GDM1 (cell line): ENCODE measurements around the gene CEP131.
"Not testable (repeated sequence)": the region's sequence is repeated elsewhere in the genome, so short reads cannot be mapped to it uniquely, and the experiment has no call there.

Experiments used
- DNase-seq: peaks from one replicate; lab custom pipeline; 2025; lab: John Stamatoyannopoulos, UW

The CEP131 gene

DNA sequence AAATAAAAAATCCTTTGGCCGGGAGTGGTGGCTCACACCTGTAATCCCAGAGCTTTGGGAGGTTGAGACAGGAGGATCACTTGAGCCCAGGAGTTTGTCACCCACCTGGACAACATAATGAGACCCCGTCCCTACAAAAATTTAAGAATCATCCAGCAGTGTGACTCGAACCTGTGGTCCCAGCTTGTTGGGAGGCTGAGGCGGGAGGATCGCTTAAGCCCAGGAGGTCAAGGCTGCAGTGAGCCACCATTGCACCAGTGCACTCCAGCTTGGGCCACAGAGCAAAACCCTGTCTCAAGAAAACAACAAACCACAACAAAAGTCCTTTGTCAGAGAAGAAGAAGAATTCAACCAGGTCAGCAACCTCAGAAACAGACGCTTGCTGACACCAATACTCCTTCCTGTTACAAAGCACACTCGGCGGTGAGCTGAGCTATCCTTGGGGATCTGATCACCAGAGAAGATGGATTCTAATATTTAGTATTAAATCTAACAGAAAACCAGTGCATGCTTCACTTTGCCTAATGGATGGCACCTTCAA, 70.4 kb downstream of the CEP131 start:
- DNase-seq, result no peak

DNA sequence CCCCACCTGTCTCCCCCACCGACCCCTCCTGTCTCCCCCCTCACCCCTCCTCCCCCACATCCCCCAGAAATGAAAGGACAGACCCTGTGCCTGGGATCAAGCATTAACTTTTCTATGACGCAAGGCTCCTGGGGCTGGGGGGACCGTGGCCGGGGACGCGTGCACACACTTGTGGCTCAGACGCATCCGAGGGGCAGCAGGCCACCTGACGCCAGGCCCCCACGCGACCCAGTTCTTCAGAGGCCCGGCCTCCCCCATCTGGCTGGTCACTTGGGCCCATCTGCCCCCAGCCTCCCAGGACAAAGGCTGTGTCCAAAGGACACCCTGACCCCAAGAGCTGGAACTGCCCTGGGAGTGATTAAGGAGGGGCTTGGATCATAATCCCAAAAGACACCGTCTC, 71.5 kb downstream of the CEP131 start:
- no peak for DNase-seq

DNA sequence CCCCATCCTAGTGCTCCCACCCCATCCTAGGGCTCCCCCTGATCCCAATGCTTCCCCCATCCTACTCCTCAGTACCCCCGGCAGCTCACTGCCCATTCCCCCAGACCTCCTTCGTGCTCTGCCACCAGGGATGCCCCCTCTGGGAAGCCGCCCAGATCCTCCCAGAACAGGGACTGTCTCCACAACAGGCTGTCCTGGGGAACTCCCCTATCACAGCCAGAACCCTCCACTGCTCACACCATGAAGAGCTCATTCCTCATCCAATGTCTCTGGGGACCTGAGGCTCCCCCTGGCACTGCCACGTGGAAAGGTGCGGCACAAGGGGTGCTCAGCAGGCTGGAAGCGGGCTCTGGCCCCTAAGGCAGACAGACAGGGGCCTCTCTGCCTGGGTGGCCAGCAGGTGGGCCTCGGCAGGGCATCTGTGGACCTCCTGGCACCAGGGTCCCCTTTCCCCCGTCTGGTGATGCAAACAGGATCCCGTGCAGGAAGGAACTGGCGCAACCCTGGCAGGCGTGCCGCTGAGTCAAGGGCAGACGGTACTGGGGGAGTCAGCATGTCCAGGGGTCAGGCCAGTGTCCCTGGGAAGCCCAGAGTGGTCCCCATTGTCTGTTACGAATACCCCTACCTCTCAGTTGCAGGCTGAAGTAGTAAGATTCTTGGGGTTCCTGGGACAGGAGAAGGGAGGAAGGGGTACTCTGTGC, 72.2 kb downstream of the CEP131 start:
- DNase-seq, result no peak

DNA sequence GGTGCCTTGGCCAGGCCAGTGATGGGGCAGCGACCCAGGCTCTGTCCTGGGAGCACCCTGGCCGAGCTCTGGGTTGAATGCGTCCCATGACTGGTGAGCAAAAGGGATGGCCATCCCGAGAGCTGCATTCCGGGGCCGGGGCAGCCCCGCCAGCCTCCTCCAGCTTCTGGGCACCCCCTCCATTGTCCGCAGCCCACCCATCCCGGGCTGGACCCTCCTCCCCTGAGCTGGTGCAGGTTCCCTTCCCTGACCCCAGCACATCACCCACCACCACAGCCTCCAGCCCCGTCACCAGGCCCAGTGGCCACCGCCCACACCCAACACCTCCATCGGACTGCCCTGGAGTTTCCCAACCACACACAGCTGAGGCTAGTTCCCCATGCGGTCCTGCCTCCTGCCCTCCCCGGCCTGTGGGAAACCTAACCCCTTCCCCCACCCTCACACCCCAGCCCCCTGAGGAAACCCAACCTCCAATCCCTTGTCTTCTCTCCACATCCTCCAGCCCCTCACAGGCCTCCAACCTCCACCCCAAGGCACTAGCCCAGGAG, 73.7 kb downstream of the CEP131 start:
- DNase-seq, result no peak

DNA sequence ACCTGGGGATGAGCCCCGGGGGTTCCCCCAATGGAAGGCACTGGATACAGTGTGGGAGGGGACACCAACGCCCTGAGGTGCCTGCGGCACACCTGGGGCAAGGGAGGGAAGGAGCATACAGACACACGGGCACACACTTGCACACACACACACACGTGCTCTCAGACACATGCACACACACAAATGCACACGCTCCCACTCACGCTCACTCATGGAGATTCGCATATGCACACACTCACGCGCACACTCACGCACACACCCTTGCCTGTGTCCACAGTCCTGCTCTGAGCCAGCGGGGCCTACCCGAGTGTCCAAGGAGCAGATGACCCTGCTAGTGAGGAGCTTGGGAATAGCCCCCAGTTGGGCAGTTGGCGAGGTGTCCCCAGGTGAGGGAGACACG, 74.2 kb downstream of the CEP131 start:
- DNase-seq, result no peak

DNA sequence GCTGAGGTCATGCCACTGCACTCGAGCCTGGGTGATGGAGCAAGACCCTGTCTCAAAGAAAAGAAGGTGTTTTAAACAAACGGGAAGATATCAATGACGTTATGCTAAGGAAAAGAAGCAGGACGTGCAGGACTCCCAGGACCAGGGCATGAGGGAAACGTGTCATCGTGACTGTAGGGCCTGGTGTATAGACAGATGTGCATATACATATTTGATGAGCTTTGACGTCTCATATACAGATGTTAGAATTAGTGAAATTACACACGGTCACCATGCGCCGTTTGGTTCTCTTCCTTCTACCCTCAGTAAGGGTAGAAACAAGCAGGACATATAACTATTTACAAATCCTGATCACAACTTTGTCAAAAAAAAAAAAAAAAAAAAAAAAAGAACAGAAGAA, 75.1 kb downstream of the CEP131 start:
- DNase-seq, result no peak

DNA sequence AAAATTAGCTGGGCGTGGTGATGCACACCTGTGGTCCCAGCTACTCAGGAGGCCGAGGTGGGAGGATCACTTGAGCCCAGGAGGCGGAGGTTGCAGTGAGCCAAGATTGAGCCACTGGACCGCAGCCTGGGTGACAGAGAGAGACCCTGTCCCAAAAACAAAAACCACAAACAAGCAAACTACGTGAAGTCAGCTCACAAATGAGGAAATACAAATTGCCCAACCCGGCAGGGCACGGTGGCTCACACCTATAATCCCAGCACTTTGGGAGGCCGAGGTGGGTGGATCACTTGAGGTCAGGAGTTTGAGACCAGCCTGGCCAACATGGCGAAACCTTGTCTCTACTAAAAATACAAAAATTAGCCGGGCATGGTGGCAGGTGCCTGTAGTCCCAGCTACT, 76.6 kb downstream of the CEP131 start:
- DNase-seq, result not testable (repeated sequence)

DNA sequence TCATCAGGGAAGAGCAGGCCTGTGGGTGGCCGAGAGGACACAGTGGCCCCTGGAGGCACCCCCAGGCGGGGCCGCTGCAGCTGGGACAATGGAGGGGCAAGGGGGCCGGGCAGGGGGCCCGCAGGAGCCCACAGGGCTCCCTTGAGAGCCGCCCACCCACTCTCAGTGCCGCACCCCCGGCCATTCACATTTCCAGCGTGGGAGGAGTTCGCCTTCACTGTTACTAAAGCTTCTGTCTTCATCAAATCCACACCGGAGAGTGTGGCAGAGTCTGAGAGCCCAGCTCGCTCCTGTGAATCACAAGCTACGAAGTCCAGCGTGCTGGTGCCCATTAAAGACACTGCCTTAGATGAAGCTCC, 78.4 kb downstream of the CEP131 start:
- DNase-seq, result no peak

DNA sequence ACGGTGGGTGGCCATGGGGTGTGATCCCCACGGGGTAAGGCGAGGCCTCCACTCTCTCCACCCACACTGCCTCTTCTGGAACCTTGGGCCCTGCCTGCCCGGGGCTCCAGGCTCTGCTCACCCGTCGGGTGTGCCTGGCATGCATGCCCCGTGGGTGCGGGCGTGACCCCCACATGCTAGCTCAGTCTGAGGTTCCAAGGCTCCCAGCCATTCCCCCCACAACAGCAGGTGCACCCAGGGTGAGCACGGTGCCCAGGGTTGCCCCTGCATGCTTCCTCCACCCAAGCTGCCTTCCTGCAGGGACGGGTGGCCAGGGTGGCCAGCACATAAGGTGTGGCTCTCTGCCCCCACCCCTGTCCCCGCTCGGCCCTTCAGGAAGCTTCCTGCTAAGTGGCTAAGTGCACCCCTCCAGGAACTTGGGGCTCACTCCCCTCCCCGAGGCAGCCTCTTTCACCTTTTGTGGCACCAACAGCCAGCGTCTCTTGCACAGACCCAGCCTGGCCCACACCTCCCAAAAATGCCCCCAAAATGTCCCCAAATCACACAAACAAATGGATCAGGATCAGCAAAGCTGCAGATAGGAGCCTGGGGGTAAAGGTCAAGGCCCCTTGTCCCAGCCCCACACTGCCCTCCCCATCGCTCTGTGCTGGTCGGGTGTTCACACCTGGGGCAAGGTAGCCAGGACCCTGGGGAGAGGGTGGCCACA, 78.9 kb downstream of the CEP131 start:
- DNase-seq, result no peak

DNA sequence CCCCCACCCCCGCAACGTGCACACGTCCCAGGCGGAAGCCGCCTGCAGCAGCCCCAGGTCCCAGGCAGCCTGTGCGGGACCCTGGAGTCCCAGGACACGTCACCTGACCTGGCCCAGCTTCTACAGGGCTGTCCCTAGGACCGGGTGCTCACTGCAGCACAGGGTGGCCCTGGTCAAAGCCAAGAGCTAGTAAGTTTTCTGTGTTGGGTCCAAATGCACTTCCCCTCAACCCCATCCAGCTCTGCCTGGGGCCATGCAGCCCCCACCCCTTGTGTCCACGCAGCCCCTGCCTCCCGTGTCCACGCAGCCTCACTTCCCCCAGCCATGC, 79.6 kb downstream of the CEP131 start:
- DNase-seq, result no peak

DNA sequence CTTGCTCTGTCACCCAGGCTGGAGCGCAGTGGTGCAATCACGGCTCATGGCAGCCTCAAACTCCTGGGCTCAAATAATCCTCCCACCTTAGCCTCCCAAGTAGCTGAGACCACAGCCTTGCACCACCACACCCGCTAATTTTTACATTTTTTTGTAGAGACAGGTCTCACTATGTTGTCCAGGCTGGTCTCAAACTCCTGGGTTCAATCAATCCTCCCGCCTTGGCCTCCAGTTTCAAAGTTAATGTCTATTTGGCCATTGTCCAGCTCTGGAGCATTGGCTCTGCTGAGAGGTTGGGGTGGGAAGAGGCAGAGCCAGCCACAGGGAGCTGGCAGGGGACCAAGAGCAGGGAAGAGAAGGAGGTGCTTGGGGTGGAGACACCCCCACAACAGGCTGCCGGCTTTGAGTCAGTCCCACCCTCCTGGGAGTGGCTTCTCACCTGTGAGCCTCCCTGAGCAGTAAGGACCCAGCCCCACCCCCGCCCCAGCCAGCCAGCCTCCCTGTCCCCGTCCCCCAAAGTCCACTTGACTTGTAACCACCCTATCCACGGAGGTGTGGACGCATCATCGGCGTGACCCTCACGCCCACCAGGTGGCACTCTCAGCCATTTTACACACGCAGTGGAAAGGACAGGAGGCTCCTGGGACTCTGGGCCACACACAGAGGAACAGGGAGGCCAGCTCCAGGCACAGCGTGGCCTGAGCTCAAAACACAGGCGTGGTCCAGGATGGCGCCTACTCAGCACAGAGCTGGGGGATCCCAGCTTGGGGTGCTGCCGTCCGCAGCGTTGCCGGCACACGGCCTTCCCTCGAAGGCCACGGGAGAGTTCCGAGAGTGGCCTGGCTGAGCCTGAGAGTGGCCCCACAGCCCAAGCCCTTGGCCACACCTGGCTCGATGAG, 80.2 kb downstream of the CEP131 start:
- DNase-seq, result peak; percentile 64

DNA sequence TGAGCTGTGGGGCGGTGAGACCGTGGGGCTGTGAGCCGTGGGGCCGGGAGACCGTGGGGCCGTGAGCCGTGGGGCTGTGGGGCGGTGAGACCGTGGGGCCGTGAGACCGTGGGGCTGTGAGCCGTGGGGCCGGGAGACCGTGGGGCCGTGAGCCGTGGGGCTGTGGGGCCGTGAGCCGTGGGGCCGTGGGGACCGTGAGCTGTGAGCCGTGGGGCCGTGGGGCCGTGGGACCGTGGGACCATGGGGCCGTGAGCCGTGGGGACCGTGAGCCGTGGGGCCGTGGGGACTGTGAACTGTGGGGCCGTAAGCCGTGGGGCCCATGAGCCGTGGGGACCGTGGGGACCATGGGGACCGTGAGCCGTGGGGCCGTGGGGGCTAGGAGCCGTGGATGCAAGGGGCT, 82.1 kb downstream of the CEP131 start:
- no peak for DNase-seq

DNA sequence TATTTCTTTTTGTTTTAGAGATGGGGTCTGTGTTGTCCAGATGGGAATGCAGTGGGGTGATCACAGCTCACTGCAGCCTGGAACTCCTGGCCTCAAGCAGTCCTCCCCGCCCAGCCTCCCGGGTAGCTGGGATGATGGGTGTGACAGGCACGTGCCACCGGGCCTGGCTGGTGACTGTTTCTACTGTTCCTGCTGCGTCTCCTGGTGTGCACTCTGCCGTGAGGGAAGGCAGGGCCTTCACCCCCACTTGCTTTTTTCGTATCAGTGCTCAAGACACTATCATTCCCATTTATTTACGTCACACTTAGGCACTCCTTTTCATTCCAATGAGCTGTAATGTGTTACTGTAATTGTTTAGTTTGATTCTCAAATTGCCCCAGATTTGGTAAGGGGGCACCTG, 82.7 kb downstream of the CEP131 start:
- DNase-seq, result no peak
